Muscle of arm (tissue), 12 donors: ENCODE measurements around the gene ANKRD55. TPM values are rescaled to one million over a fixed set of nuclear protein-coding genes. Genes with fewer than 3 reads are reported as not detected.
"Not testable (repeated sequence)": the region's sequence is repeated elsewhere in the genome, so short reads cannot be mapped to it uniquely, and the experiment has no call there.

Source experiments
- DNase-seq: peaks from one replicate; pipeline ENCODE4 v3.0.0-alpha.2; 2013
- polyA plus RNA-seq, 12 donors: library from polyadenylated mRNA; unstranded; fragments of 120-200 nt; gene quantifications; one replicate each; pipeline ENCODE4 v1.2.1, GENCODE V29; 2013; ENCODE audit not compliant: insufficient read length in 12 of 12

The ANKRD55 gene
- polyA plus RNA-seq, 12 donors = 0.17 to 0.68 (median 0.34) TPM; not detected in 4

GRCh38 chr5:56208681-56209080, 24.4 kb downstream of the ANKRD55 start:
- no peak for DNase-seq

DNA sequence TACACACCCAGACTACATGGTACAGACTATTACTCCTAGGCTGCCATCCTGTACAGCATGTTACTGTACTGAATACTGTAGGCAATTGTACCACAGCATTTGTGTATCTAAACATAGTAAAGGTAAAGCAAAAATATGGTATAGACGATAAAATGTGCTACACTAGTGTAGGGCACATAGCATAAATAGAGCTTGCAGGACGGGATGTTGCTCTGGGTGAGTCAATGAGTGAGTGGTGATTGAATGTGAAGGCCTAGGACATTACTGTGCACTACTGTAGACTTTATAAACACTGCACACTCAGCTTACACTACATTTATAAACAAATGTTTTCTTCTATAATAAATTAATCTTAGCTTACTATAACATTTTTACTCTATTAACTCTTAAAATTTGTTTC, 25.6 kb downstream of the ANKRD55 start:
- DNase-seq = no peak

DNA sequence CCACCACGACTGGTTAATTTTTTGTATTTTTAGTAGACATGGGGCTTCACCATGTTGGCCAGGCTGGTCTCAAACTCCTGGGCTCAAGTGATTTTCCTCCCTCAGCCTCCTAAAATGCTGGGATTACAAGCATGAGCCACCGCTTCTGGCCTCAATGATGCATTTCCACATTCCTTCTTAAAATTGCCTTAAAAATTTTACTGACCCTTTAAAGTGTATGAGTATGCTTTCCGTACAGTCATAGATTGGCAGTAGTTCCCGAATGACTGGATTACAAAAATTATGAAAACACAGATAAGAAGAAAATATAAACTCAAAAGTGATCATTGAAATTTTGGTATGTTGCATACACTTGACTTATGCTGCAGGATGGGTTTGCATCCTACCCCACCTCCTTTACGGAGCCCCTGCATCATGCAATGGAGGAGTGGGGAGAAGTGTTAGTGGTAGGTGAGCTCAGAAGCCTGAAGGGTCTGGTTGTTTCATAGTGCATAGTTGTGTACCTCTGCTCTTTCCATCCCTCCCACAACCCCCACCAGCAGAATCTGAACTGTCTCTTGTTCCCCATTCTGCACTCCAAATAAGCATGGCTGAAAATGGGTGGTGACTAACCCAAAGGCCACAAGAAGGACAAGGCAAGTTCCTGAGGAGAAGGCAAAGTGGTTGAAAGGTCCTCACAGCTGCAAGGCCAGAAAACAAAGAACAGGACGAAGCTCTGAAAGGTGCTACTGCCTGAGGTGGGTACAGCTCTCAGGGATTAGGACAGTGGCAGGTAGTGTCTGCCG, 26.8 kb downstream of the ANKRD55 start:
- DNase-seq = no peak

DNA sequence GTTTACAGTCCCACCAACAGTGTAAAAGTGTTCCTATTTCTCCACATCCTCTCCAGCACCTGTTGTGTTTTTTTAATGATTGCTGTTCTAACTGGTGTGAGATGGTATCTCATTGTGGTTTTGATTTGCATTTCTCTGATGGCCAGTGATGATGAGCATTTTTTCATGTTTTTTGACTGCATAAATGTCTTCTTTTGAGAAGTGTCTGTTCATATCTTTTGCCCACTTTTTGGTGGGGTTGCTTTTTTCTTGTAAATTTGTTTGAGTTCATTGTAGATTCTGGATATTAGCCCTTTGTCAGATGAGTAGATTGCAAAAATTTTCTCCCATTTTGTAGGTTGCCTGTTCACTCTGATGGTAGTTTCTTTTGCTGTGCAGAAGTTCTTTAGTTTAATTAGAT, 29.2 kb downstream of the ANKRD55 start:
- not testable (repeated sequence) for DNase-seq

DNA sequence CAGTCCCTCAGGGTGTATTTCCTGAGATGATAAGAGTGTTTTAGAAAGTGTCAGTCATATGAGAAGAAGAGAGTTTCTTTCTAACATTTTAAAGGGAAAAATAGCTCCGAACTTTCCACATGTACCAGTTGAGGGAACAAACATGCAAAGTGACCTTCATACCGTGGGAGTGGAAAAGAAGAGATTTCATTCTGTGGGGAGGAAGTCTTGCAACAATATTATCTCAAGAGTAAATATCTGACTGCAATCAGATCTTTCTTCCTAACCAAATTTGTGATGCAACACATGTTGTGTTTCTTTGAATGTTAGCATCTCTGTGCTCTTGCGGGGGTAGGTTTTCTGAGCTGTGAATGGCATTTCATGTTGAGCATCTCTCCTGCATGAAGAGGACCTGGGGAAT, 30.6 kb downstream of the ANKRD55 start:
- DNase-seq = no peak

GRCh38 chr5:56201762-56202261, 31.3 kb downstream of the ANKRD55 start:
- DNase-seq = not testable (repeated sequence)

GRCh38 chr5:56200971-56201666, 32.0 kb downstream of the ANKRD55 start:
- peak; percentile 38 for DNase-seq

DNA sequence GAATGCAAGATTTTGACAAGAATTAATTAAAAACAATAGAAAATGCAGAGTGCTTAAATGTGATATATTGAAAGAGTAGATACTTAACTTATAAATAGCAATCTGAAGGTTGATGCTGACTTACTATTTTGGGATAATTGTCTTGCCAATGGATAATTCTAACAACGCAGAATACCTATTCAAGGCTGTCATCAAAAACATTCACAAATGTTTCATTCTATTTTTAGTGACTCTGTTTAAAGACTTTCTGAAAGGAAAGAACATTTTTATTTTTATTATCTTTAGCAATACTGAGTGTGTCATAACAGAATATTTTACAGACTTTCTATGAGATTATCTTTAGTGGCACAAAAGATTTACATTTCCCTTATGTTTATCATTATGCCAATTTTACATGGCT, 38.1 kb downstream of the ANKRD55 start:
- DNase-seq = no peak

- no peak for DNase-seq
Measured at GRCh38 chr5:56192246-56192645, 40.9 kb downstream of the ANKRD55 start.

GRCh38 chr5:56191656-56192055, 41.5 kb downstream of the ANKRD55 start:
- no peak for DNase-seq

GRCh38 chr5:56190497-56190896, 42.6 kb downstream of the ANKRD55 start:
- no peak for DNase-seq

- DNase-seq = no peak
Measured at GRCh38 chr5:56185768-56186311, 47.3 kb downstream of the ANKRD55 start.

DNA sequence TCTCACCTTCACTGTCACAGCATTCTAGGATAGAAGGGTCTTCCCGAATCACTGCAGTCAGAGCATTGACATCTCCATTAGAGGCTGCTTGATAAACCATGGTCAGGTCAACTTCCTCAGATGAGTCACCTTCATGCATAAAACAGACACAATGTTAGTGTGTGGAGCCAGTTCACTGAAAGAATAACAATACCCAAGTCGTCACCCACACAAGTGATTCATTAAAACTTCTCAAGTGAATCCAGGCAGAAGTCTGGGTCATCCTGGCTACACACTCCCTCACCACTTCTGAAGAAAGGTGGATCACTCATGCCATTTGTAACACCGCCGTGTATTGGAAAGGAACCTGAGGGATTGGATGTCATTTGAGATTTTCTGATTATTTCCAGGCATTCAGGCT, 49.6 kb downstream of the ANKRD55 start:
- no peak for DNase-seq

- DNase-seq = no peak
Measured at GRCh38 chr5:56179442-56179841, 53.7 kb downstream of the ANKRD55 start.

DNA sequence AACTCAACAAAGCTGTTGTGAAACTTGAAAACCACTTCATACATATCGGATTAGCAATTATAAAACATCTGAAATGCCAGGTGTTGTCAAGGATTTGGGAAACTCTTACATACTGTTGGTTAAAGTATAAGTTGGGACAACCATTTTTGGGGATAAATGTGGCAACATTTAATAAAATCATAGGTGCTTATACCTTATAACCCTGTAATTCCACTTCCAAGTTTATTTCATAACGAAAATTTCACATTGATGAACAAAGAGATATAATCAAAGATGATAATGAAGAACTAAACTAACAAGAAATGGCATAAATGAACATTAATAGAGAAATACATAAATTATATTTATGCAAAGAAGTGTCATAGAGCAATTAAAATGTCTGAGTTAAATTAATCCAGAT, 54.3 kb downstream of the ANKRD55 start:
- no peak for DNase-seq

DNA sequence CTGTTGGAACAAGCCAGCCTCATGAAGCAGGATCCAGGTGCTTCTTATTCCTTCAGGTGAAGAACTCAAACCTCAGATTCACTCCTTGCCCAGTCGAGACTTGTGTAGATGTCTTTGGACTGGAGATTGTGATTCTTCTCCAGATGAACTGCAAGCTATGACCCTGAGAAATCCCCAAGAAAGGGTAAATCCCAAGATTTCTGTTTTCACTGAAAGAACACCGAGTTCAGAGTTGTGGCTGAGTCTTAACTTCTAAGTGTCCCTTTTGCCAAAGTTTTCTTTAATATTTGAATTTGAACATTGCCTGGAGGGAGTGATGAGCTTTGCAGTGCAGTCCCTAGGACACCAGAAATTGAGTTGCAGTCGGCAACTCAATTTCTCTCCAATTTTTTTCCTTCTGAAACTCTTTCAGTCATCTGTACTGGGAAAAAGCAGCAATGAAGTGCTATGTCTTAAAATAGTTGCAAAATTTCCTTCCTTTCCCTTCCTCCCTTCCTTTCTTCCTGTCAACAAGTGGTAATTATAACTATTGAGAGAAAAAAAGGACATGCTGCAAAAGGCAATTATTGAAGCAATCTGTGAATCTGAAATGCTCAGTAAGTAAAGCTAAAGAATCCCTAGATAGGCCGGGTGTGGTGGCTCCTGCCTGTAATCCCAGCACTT, 56.1 kb downstream of the ANKRD55 start:
- DNase-seq = peak; percentile 38

DNA sequence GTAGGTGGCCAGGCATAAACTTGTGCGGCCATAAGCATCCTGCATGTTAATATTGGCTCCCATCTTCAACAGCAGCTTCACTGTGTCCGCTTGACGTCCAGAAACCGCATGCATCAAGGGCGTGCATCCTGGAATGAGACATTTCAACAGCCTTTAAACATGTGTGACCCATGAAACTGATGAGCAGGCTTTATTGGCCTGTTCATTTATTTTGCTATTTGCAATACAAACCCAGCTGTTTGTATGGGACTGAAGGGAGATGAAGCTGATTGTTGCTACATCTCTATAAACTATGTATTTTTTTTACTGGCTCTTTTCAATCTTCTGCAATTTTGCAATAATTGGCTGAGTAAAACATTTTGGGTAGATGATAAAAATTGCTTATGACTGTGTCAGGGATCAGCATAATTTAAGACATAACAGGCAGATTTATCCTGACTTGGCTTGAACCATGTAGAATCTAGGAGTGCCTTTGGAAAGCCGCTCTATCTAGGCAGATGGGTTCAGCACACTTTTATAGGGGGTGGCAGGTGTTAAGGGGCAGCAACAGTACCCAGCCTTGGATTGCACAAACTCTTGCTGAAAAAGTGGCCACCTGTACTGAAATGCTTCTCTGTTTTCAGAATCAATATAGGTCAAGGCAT, 56.9 kb downstream of the ANKRD55 start:
- DNase-seq = peak; percentile 49

DNA sequence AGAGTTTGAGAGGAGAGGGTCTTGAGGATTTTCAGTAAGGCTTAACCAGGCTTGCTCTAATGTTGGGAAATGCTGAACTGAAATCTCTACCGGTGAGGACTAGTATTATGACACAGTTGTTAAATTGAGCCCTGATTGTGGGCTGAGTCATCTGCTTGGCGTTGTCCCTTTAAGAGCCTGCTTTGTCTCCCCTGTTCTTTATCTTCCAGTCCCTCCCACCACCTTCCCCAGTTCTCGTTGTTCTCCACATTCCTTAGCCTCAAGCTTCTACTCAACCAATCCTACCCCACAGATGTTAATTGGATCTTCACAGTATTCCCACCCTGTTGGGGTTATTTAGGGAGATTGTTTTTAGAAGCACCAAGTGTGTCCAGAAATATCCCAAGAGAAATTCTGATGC, 57.6 kb downstream of the ANKRD55 start:
- DNase-seq = no peak

DNA sequence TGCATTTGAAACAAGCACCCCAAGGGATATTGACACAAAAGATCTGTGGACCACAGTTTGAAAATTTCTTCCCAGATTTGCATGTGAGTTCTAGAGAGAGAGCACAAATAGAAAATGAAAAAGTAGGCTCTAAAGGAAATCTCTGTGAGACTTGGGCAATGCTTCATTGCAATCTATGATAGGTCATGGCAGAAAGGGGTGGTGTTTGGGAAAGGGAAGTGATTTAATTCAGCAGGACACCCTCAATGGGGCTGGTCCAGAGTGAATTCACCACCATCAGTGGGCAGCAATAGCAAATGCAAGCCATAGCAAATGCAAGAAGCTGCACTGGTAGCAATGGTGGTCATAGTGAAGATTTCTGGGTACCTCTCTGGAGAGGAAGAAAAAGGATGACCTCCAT, 58.1 kb downstream of the ANKRD55 start:
- DNase-seq = no peak

DNA sequence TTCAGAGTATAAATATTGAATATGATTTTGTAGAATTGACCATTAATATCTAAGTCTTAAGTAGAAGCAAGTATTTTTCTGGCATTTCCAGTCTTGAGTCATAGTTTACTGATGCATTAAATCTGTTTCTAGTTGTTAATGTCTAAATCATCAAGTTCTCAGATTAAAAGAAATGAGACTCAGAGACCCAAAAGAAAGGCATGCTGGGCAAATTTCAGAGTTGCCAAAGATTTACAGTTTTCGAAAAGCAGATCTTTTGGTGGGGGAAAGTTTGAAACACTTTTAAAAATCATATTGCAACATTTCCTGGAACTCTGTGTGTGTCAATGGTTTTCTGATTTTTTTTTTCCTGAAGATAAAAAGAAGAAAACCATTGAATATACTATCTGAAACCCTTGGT, 60.9 kb downstream of the ANKRD55 start:
- no peak for DNase-seq

- DNase-seq = no peak
Measured at GRCh38 chr5:56170557-56170956, 62.6 kb downstream of the ANKRD55 start.

DNA sequence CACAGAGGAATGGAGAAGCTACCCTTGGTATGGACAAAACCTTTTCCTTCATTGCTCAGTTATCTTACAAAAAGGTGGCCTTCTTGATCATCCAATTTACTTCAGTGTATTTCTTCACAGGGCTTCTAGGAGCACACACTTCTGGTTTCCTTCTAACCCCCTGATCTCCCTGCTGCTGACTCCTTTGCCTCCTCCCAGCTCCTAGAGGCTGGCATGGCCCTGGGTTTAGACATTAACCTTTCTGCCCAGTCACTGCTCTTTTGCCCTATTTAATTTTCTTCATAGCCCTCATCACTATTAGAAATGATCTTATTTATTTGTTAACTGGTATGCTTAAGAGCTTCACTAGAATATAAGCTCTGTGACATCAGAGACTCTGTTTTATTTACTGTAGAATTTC, 63.2 kb downstream of the ANKRD55 start:
- no peak for DNase-seq
